ENCODE data around the gene TROAP. TPM values are rescaled to one million over a fixed set of nuclear protein-coding genes. Genes with fewer than 3 reads are reported as not detected.
"Not testable (repeated sequence)": the region's sequence is repeated elsewhere in the genome, so short reads cannot be mapped to it uniquely, and the experiment has no call there.

Gene TROAP
- total RNA-seq, 1 donor from 2014 or later, result 0.48 TPM

- DNase-seq (ENCODE audit: low spot score) (peak; percentile 21), ATAC-seq (no peak)
These were observed 5.8 kb downstream of the TROAP start for GRCh38 chr12:49328816-49329215.

- DNase-seq (ENCODE audit: low spot score) (peak; percentile 36), ATAC-seq (no peak)
These were observed 7.1 kb downstream of the TROAP start for GRCh38 chr12:49330032-49330619.

- ATAC-seq, result no peak
- DNase-seq (ENCODE audit: low spot score), result peak; percentile 40
These were observed 7.8 kb downstream of the TROAP start for GRCh38 chr12:49330631-49331379.

GRCh38 chr12:49331380-49332222 lies 8.5 kb downstream of the TROAP start:
- ATAC-seq, result peak; percentile 98
- peak; percentile 73 for DNase-seq (ENCODE audit: low spot score)

- DNase-seq (ENCODE audit: low spot score) (no peak), ATAC-seq (no peak)
These were observed 9.4 kb downstream of the TROAP start for GRCh38 chr12:49332441-49332861.

- no peak for ATAC-seq
- peak; percentile 34 for DNase-seq (ENCODE audit: low spot score)
These were observed 9.9 kb downstream of the TROAP start for GRCh38 chr12:49332891-49333371.

GRCh38 chr12:49333778-49334177 lies 10.7 kb downstream of the TROAP start:
- DNase-seq (ENCODE audit: low spot score), result peak; percentile 23
- ATAC-seq, result not testable (repeated sequence)

- ATAC-seq, result no peak
- no peak for DNase-seq (ENCODE audit: low spot score)
These were observed 11.2 kb downstream of the TROAP start for GRCh38 chr12:49334226-49334625.

- no peak for DNase-seq (ENCODE audit: low spot score)
These were observed 11.6 kb downstream of the TROAP start for GRCh38 chr12:49334681-49335080.

GRCh38 chr12:49335118-49335954 lies 12.3 kb downstream of the TROAP start:
- no peak for DNase-seq (ENCODE audit: low spot score)
- ATAC-seq, result no peak

More at GRCh38 chr12:49334681-49335080, 11.6 kb downstream of the TROAP start:
- ATAC-seq, result no peak

- DNase-seq (ENCODE audit: low spot score), result no peak
- ATAC-seq, result no peak
These were observed 13.0 kb downstream of the TROAP start for GRCh38 chr12:49335955-49336644.

- DNase-seq (ENCODE audit: low spot score), result peak; percentile 70
- ATAC-seq, result peak; percentile 97
These were observed 13.9 kb downstream of the TROAP start, which contains the start of gene C1QL4 for GRCh38 chr12:49336645-49337584. C1QL4 (minus strand) TSS chr12:49337188; CDS start chr12:49336477, 711 bp downstream.

GRCh38 chr12:49338830-49339463 lies 15.9 kb downstream of the TROAP start:
- DNase-seq (ENCODE audit: low spot score) (no peak), ATAC-seq (no peak)

- no peak for ATAC-seq
- no peak for DNase-seq (ENCODE audit: low spot score)
These were observed 16.4 kb downstream of the TROAP start for GRCh38 chr12:49339464-49339861.

GRCh38 chr12:49340095-49340870 lies 17.2 kb downstream of the TROAP start:
- DNase-seq (ENCODE audit: low spot score) (no peak), ATAC-seq (no peak)

- DNase-seq (ENCODE audit: low spot score), result no peak
- ATAC-seq, result no peak
These were observed 18.1 kb downstream of the TROAP start for GRCh38 chr12:49340971-49341776.

GRCh38 chr12:49341777-49342065 lies 18.7 kb downstream of the TROAP start:
- DNase-seq (ENCODE audit: low spot score) (no peak), ATAC-seq (no peak)

Data from left lobe of liver (tissue), 2 donors.